Liver (tissue), 9 donors: ENCODE measurements around the gene EXOC6B. TPM values are rescaled to one million over a fixed set of nuclear protein-coding genes. Genes with fewer than 3 reads are reported as not detected.

Experiments
- DNase-seq: peaks from one replicate; pipeline ENCODE4 v3.0.0-alpha.2; 2017; ENCODE audit warnings: low spot score
- H3K27ac ChIP-seq, 2 donors: one replicate each; pipeline ENCODE4 v1.7.0; 2013; ENCODE audit warnings: inconsistent platforms in 2 of 2, low read length in 2 of 2, control low read depth in 1 of 2, low read depth in 1 of 2, mild to moderate bottlenecking in 1 of 2
- H3K27me3 ChIP-seq, 4 donors: one replicate each; pipeline versions ENCODE4 v1.6.1 to v1.7.0; 2013; ENCODE audit warnings: low read length in 3 of 4, inconsistent platforms in 1 of 4, mild to moderate bottlenecking in 1 of 4, moderate library complexity in 1 of 4; ENCODE audit not compliant: control insufficient read depth in 4 of 4, insufficient read depth in 4 of 4
- H3K36me3 ChIP-seq, 4 donors: one replicate each; pipeline versions ENCODE4 v1.6.1 to v1.7.0; 2013; ENCODE audit warnings: low read length in 3 of 4, mild to moderate bottlenecking in 3 of 4, low read depth in 1 of 4, moderate library complexity in 1 of 4; ENCODE audit not compliant: control insufficient read depth in 4 of 4, insufficient read depth in 3 of 4
- H3K4me1 ChIP-seq, 4 donors: one replicate each; pipeline versions ENCODE4 v1.6.1 to v1.7.0; 2013; ENCODE audit warnings: low read length in 3 of 4, mild to moderate bottlenecking in 3 of 4, moderate library complexity in 1 of 4; ENCODE audit not compliant: control insufficient read depth in 4 of 4, insufficient read depth in 4 of 4
- H3K4me3 ChIP-seq, 3 donors: one replicate each; pipeline versions ENCODE4 v1.6.1 to v1.7.0; 2013; ENCODE audit warnings: low read length in 3 of 3, control low read depth in 1 of 3, low read depth in 1 of 3, mild to moderate bottlenecking in 1 of 3
- H3K9ac ChIP-seq, 2 donors: one replicate each; pipeline ENCODE4 v1.7.0; 2013; ENCODE audit warnings: low read length in 2 of 2, mild to moderate bottlenecking in 2 of 2, moderate library complexity in 2 of 2, control low read depth in 1 of 2, low read depth in 1 of 2
- H3K9me3 ChIP-seq, 4 donors: one replicate each; pipeline versions ENCODE4 v1.6.1 to v1.7.0; 2013; ENCODE audit warnings: low read length in 3 of 4; ENCODE audit not compliant: control insufficient read depth in 4 of 4
- ATF3 ChIP-seq: IDR thresholded peaks from 2 replicates; pipeline ENCODE4 v1.6.1; 2016; ENCODE audit warnings: antibody characterized with exemption
- CTCF ChIP-seq: fragments of 150-350 bp; IDR thresholded peaks from 2 replicates; pipeline ENCODE4 v1.5.1; 2017; ENCODE audit warnings: improper control_type of control experiment, low read depth, low read length; ENCODE audit not compliant: missing input control
- FOXA1 ChIP-seq: IDR thresholded peaks from 2 replicates; pipeline ENCODE4 v1.6.1; 2016; ENCODE audit warnings: antibody characterized with exemption
- GABPA ChIP-seq, 2 donors: IDR thresholded peaks in 1 of 2; conservative IDR thresholded peaks in 1 of 2; 2 replicates each; pipeline ENCODE4 v1.6.1; 2016; ENCODE audit warnings: antibody characterized with exemption in 2 of 2, mild to moderate bottlenecking in 1 of 2, moderate library complexity in 1 of 2
- HNF4G ChIP-seq: IDR thresholded peaks from 2 replicates; pipeline ENCODE4 v1.6.1; 2016; ENCODE audit warnings: antibody characterized with exemption
- JUND ChIP-seq, 2 donors: IDR thresholded peaks; 2 replicates each; pipeline ENCODE4 v1.6.1; 2016; ENCODE audit warnings: antibody characterized with exemption in 2 of 2
- RAD21 ChIP-seq, 2 donors: IDR thresholded peaks; 2 replicates each; pipeline ENCODE4 v1.6.1; 2016; ENCODE audit warnings: antibody characterized with exemption in 2 of 2, mild to moderate bottlenecking in 2 of 2
- REST ChIP-seq: IDR thresholded peaks from 2 replicates; pipeline ENCODE4 v1.6.1; 2016; ENCODE audit warnings: antibody characterized with exemption, mild to moderate bottlenecking
- RXRA ChIP-seq, 2 donors: IDR thresholded peaks; 2 replicates each; pipeline ENCODE4 v1.6.1; 2017 to 2018; ENCODE audit warnings: antibody characterized with exemption in 2 of 2, mild to moderate bottlenecking in 1 of 2
- SP1 ChIP-seq: IDR thresholded peaks from 2 replicates; pipeline ENCODE4 v1.6.1; 2018; ENCODE audit warnings: antibody characterized with exemption, mild to moderate bottlenecking
- YY1 ChIP-seq: IDR thresholded peaks from 2 replicates; pipeline ENCODE4 v1.6.1; 2016; ENCODE audit warnings: antibody characterized with exemption, mild to moderate bottlenecking
- WGBS: extraction: QIAGEN DNeasy Blood & Tissue Kit; methylation state at CpG from one replicate; pipeline ENCODE4 v1.1.7; 2013; 5-methylcytosine and 5-hydroxymethylcytosine counted together
- polyA plus RNA-seq, 2 donors: library from polyadenylated mRNA; stranded (reverse) in 1 of 2; unstranded in 1 of 2; fragments of 200-250 nt in 1 of 2; fragments of >200 nt in 1 of 2; fragmentation: Nextera tagmentation in 1 of 2; extraction: Ambion mirVana in 1 of 2; gene quantifications; one replicate each; pipeline versions ENCODE4 v1.2.1 to v1.2.3, GENCODE V29; 2013 to 2015
- total RNA-seq, 2 donors: library from RNA; depleted of rRNA; stranded (reverse); fragments of >200 nt; gene quantifications; one replicate each; pipeline ENCODE4 v1.2.3, GENCODE V29; 2014
- TF ChIP-seq, protein P1 (sequence below): IDR thresholded peaks from 2 replicates; pipeline ENCODE4 v1.6.1; 2016; ENCODE audit warnings: antibody characterized with exemption
- donor health status: healthy.
- donor health status: healthy.
- donor health status: healthy.
- donor health status: healthy.
- donor health status: healthy.

Gene EXOC6B
- total and polyA plus RNA-seq, 4 donors = 1.7 to 9.5 (median 5.5) TPM

DNA sequence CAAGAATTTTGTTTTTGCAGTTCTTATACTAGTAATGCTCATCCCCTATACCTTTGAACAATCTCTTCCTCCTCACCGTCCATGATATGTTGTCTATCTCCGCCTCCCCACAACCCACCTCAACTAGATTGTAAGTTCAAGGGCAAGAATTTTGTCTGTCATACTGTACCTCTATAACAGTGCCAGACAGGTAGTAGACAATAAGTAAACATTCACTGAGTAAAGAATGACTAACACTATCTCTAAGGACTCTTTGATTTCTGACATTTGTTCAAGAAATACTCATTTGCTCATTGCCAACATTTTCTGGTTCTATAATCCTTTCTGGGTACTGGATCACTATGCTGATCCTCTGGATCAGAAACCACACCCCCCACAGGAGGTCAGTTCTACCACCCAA, 82.4 kb downstream of the EXOC6B start (continued):
- no peak for TF ChIP-seq REST
- no peak for TF ChIP-seq FOXA1

GRCh38 chr2:72738096-72738495, 87.7 kb downstream of the EXOC6B start:
- DNase-seq = no peak
- no peaks in the 10 kb centered on the region for H3K4me1 ChIP-seq
- H3K36me3 ChIP-seq = no peaks in the 10 kb centered on the region
- H3K9ac ChIP-seq = no peak overlapping the region
- TF ChIP-seq HNF4G = no peak
- no peak for TF ChIP-seq SP1
- no peak for TF ChIP-seq YY1
- no peak for TF ChIP-seq RXRA (IDR thresholded peaks at IDR 0.05)
- TF ChIP-seq CTCF = no peak
- no peak for TF ChIP-seq ATF3
- TF ChIP-seq, protein P1, sequence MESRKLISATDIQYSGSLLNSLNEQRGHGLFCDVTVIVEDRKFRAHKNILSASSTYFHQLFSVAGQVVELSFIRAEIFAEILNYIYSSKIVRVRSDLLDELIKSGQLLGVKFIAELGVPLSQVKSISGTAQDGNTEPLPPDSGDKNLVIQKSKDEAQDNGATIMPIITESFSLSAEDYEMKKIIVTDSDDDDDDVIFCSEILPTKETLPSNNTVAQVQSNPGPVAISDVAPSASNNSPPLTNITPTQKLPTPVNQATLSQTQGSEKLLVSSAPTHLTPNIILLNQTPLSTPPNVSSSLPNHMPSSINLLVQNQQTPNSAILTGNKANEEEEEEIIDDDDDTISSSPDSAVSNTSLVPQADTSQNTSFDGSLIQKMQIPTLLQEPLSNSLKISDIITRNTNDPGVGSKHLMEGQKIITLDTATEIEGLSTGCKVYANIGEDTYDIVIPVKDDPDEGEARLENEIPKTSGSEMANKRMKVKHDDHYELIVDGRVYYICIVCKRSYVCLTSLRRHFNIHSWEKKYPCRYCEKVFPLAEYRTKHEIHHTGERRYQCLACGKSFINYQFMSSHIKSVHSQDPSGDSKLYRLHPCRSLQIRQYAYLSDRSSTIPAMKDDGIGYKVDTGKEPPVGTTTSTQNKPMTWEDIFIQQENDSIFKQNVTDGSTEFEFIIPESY = no peak
- TF ChIP-seq FOXA1 = no peak
- TF ChIP-seq JUND (IDR thresholded peaks at IDR 0.05) = no peak
- TF ChIP-seq RAD21 (IDR thresholded peaks at IDR 0.05) = no peak
- no peak for TF ChIP-seq GABPA (IDR thresholded peaks at IDR 0.05 in 1 of 2, conservative IDR thresholded peaks at IDR 0.05 in 1 of 2)
- no peak overlapping the region for H3K4me3 ChIP-seq
- no peaks in the 10 kb centered on the region for H3K9me3 ChIP-seq
- no peaks in the 10 kb centered on the region for H3K27me3 ChIP-seq
- no peak overlapping the region for H3K27ac ChIP-seq

GRCh38 chr2:72734432-72734831, 91.4 kb downstream of the EXOC6B start:
- H3K4me1 ChIP-seq = no peaks in the 10 kb centered on the region
- 44% methylated on average over 2 of the region's 2 CpGs for WGBS

More at GRCh38 chr2:72734432-72734831, 91.4 kb downstream of the EXOC6B start:
- TF ChIP-seq RXRA (IDR thresholded peaks at IDR 0.05) (peak; percentile 34 to 41), FOXA1 (no peak)
- H3K27ac ChIP-seq = no peak overlapping the region
- DNase-seq = no peak
- no peak overlapping the region for H3K4me3 ChIP-seq
- no peaks in the 10 kb centered on the region for H3K36me3 ChIP-seq
- no peaks in the 10 kb centered on the region for H3K9me3 ChIP-seq
- no peak overlapping the region for H3K9ac ChIP-seq
- H3K27me3 ChIP-seq = no peaks in the 10 kb centered on the region
